Neural cell (in vitro differentiated cells): ENCODE measurements around the gene NHEJ1. TPM values are rescaled to one million over a fixed set of nuclear protein-coding genes. Genes with fewer than 3 reads are reported as not detected.

Source experiments
- H2AFZ ChIP-seq: fragments of 200-600, 300-800 bp; sonication (generic), shearing (Covaris generic); 2 replicates; pipeline ENCODE4 v1.6.0; 2014; ENCODE audit warnings: low read depth, mild to moderate bottlenecking, antibody characterized with exemption, low read length, moderate library complexity
- H3F3A ChIP-seq: fragments of 200-600 bp; shearing (Covaris generic); 2 replicates; pipeline ENCODE4 v1.6.1; 2016; ENCODE audit warnings: mild to moderate bottlenecking, moderate library complexity, mixed read lengths, antibody characterized with exemption, low read length; ENCODE audit not compliant: insufficient read depth, poor library complexity, severe bottlenecking
- H3K27ac ChIP-seq: fragments of 200-600, 300-800 bp; sonication (generic), shearing (Covaris generic); 2 replicates; pipeline ENCODE4 v1.5.1; 2014; ENCODE audit warnings: mild to moderate bottlenecking, low read length, moderate library complexity
- H3K27me3 ChIP-seq: fragments of 300-800, 200-600 bp; sonication (generic), shearing (Covaris generic); 2 replicates; pipeline ENCODE4 v1.6.0; 2014; ENCODE audit warnings: mild to moderate bottlenecking, low read depth, low read length, moderate library complexity; ENCODE audit not compliant: insufficient read depth
- H3K36me3 ChIP-seq: fragments of 300-800, 200-600 bp; sonication (generic), shearing (Covaris generic); 2 replicates; pipeline ENCODE4 v1.5.1; 2014; ENCODE audit warnings: mild to moderate bottlenecking, antibody characterized with exemption, low read length, moderate library complexity; ENCODE audit not compliant: insufficient read depth
- H3K4me2 ChIP-seq: fragments of 300-800, 200-600 bp; sonication (generic), shearing (Covaris generic); 2 replicates; pipeline ENCODE4 v1.6.0; 2014; ENCODE audit warnings: mild to moderate bottlenecking, low read length
- H3K4me3 ChIP-seq: fragments of 300-800, 200-600 bp; sonication (generic), shearing (Covaris generic); 2 replicates; pipeline ENCODE4 v1.5.1; 2014; ENCODE audit warnings: mild to moderate bottlenecking, low read length, moderate library complexity
- H3K79me2 ChIP-seq: fragments of 200-600 bp; shearing (Covaris generic); replicated peaks from 2 replicates; pipeline ENCODE4 v1.6.0; 2014; ENCODE audit warnings: mild to moderate bottlenecking, low read length, moderate library complexity; ENCODE audit not compliant: insufficient read depth
- H3K9ac ChIP-seq: fragments of 300-800, 200-600 bp; sonication (generic), shearing (Covaris generic); 2 replicates; pipeline ENCODE4 v1.6.1; 2016; ENCODE audit warnings: mild to moderate bottlenecking, low read length, mixed read lengths
- H3K9me2 ChIP-seq: fragments of 200-600 bp; shearing (Covaris generic); 2 replicates; pipeline ENCODE4 v1.6.1; 2016; ENCODE audit warnings: mild to moderate bottlenecking, low read length, mixed read lengths; ENCODE audit not compliant: insufficient read depth
- H3K9me3 ChIP-seq: fragments of 200-600, 300-800 bp; sonication (generic), shearing (Covaris generic); 2 replicates; pipeline ENCODE4 v1.6.1; 2016; ENCODE audit warnings: mild to moderate bottlenecking, mixed run types, low read length, moderate library complexity, mixed read lengths
- H4K20me1 ChIP-seq: fragments of 200-600 bp; shearing (Covaris generic); 2 replicates; pipeline ENCODE4 v1.6.1; 2016; ENCODE audit warnings: mild to moderate bottlenecking, mixed run types; ENCODE audit not compliant: insufficient read depth
- CTCF ChIP-seq: fragments of 450-650 bp; IDR thresholded peaks from 2 replicates; pipeline ENCODE4 v1.5.1; 2014; ENCODE audit warnings: antibody characterized with exemption, mild to moderate bottlenecking, moderate library complexity; ENCODE audit not compliant: poor library complexity, severe bottlenecking
- EP300 ChIP-seq: fragments of 450-650 bp; conservative IDR thresholded peaks from 2 replicates; pipeline ENCODE4 v1.6.1; 2014; ENCODE audit warnings: antibody characterized with exemption, mild to moderate bottlenecking, moderate library complexity; ENCODE audit not compliant: poor library complexity, severe bottlenecking
- EZH2 ChIP-seq: fragments of 200-600, 300-800 bp; shearing (Covaris generic), sonication (generic); IDR thresholded peaks from 2 replicates; pipeline ENCODE4 v1.6.1; 2014; ENCODE audit warnings: antibody characterized with exemption, low read length, borderline replicate concordance, mild to moderate bottlenecking; ENCODE audit not compliant: insufficient read depth, poor library complexity, severe bottlenecking
- MXI1 ChIP-seq: fragments of 450-650 bp; conservative IDR thresholded peaks from 2 replicates; pipeline ENCODE4 v1.6.1; 2014; ENCODE audit warnings: antibody characterized with exemption, mild to moderate bottlenecking; ENCODE audit not compliant: poor library complexity, severe bottlenecking
- POLR2AphosphoS5 ChIP-seq: IDR thresholded peaks from 2 replicates; pipeline ENCODE4 v1.6.1; 2012
- RAD21 ChIP-seq: fragments of 450-650 bp; conservative IDR thresholded peaks from 2 replicates; pipeline ENCODE4 v1.6.1; 2014; ENCODE audit warnings: antibody characterized with exemption, mild to moderate bottlenecking, moderate library complexity
- REST ChIP-seq: IDR thresholded peaks from 2 replicates; pipeline ENCODE4 v1.6.1; 2012; ENCODE audit warnings: borderline replicate concordance
- SMC3 ChIP-seq: fragments of 450-650 bp; conservative IDR thresholded peaks from 2 replicates; pipeline ENCODE4 v1.6.1; 2014; ENCODE audit warnings: antibody characterized with exemption, mild to moderate bottlenecking, moderate library complexity; ENCODE audit not compliant: poor library complexity
- TAF1 ChIP-seq: IDR thresholded peaks from 2 replicates; pipeline ENCODE4 v1.6.1; 2012; ENCODE audit warnings: low read depth
- polyA plus RNA-seq: library from polyadenylated mRNA; depleted of rRNA; stranded (reverse); fragments of >200 nt; gene quantifications from 2 replicates; pipeline ENCODE4 v1.2.3, GENCODE V29; 2014

The NHEJ1 gene
- polyA plus RNA-seq, 1 donor from 2014 or later, result 12.7 TPM

GRCh38 chr2:219086196-219086595 is 74.4 kb downstream of the NHEJ1 start:
- Histone ChIP-seq H2AFZ (no peak overlapping the region), H3K9me3 (no peaks in the 10 kb centered on the region), H3F3A (no peaks in the 10 kb centered on the region), H3K9ac (no peak overlapping the region), H4K20me1 (no peaks in the 10 kb centered on the region), H3K27ac (no peak overlapping the region), H3K79me2 (no peaks in the 10 kb centered on the region), H3K9me2 (no peaks in the 10 kb centered on the region), H3K4me2 (no peak overlapping the region), H3K27me3 (no peaks in the 10 kb centered on the region), H3K36me3 (no peaks in the 10 kb centered on the region), H3K4me3 (no peak overlapping the region)
- TF ChIP-seq EP300, result no peak
- TF ChIP-seq POLR2AphosphoS5, result no peak
- no peak for TF ChIP-seq RAD21
- no peak for TF ChIP-seq TAF1
- TF ChIP-seq CTCF, result no peak
- TF ChIP-seq SMC3, result no peak
- no peak for TF ChIP-seq MXI1
- TF ChIP-seq REST, result no peak
- TF ChIP-seq EZH2, result no peak

GRCh38 chr2:219084791-219085190 is 75.8 kb downstream of the NHEJ1 start:
- H3K79me2 ChIP-seq, result no peaks in the 10 kb centered on the region
- no peaks in the 10 kb centered on the region for H3K9me3 ChIP-seq
- no peaks in the 10 kb centered on the region for H4K20me1 ChIP-seq
- no peak overlapping the region for H3K9ac ChIP-seq
- no peaks in the 10 kb centered on the region for H3K9me2 ChIP-seq
- H3K27me3 ChIP-seq, result no peaks in the 10 kb centered on the region
- no peak overlapping the region for H3K27ac ChIP-seq
- H3F3A ChIP-seq, result no peaks in the 10 kb centered on the region
- TF ChIP-seq RAD21 (no peak), EZH2 (no peak)
- no peak overlapping the region for H2AFZ ChIP-seq
- no peak overlapping the region for H3K4me3 ChIP-seq
- no peak overlapping the region for H3K4me2 ChIP-seq
- no peaks in the 10 kb centered on the region for H3K36me3 ChIP-seq
